Upper lobe of left lung (tissue), 4 donors: ENCODE data around the gene AJUBA.

Source experiments
- EP300 ChIP-seq, 4 donors: sonication (generic); formaldehyde crosslinking; IDR thresholded peaks; one replicate each; pipeline ENCODE4 v1.5.1; 2017; ENCODE audit warnings: antibody characterized with exemption in 4 of 4, control low read depth in 2 of 4
- POLR2A ChIP-seq, 4 donors: fragments of 450-650 bp; IDR thresholded peaks; one replicate each; pipeline ENCODE4 v1.5.1; 2016 to 2017; ENCODE audit warnings: antibody characterized with exemption in 4 of 4, mild to moderate bottlenecking in 2 of 4
- TF ChIP-seq, protein P1 (sequence below), 6 experiments: fragments of 450-650 bp in 4 of 6; fragments of 200-600 bp in 2 of 6; sonication (generic) in 2 of 6; IDR thresholded peaks; one replicate each; pipeline ENCODE4 v1.5.1; 2016 to 2019; ENCODE audit warnings: antibody characterized with exemption in 6 of 6

DNA sequence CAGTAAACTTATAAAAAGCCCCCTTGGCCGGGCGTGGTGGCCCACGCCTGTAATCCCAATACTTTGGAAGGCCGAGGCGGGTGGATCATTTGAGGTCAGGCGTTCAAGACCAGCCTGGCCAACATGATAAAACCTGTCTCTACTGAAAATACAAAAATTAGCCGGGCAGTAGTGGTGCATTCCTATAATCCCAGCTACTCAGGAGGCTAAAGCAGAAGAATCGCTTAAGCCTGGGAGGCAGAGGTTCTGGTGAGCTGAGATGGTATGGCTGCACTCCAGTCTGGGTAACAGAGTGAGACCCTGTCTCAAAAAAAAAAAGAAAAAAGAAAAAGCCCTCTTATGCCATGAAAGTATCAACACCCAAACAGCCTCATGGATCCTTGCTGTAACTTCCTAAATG lies 56.8 kb downstream of the AJUBA start:
- TF ChIP-seq, protein P1, sequence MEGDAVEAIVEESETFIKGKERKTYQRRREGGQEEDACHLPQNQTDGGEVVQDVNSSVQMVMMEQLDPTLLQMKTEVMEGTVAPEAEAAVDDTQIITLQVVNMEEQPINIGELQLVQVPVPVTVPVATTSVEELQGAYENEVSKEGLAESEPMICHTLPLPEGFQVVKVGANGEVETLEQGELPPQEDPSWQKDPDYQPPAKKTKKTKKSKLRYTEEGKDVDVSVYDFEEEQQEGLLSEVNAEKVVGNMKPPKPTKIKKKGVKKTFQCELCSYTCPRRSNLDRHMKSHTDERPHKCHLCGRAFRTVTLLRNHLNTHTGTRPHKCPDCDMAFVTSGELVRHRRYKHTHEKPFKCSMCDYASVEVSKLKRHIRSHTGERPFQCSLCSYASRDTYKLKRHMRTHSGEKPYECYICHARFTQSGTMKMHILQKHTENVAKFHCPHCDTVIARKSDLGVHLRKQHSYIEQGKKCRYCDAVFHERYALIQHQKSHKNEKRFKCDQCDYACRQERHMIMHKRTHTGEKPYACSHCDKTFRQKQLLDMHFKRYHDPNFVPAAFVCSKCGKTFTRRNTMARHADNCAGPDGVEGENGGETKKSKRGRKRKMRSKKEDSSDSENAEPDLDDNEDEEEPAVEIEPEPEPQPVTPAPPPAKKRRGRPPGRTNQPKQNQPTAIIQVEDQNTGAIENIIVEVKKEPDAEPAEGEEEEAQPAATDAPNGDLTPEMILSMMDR (IDR thresholded peaks at IDR 0.05): no peak
- TF ChIP-seq POLR2A (IDR thresholded peaks at IDR 0.05) (no peak), EP300 (IDR thresholded peaks at IDR 0.05) (no peak)
